Neutrophil (primary cell): Measurements from ENCODE around the gene AMN1.
"Not testable (repeated sequence)": the region's sequence is repeated elsewhere in the genome, so short reads cannot be mapped to it uniquely, and the experiment has no call there.

Experiments used
- H3K27ac ChIP-seq: fragments of 200-600 bp; sonication (generic); 2 replicates; pipeline ENCODE4 v1.5.1; 2016; ENCODE audit warnings: mild to moderate bottlenecking, moderate library complexity
- H3K27me3 ChIP-seq: fragments of 200-600 bp; sonication (generic); 2 replicates; pipeline ENCODE4 v1.6.0; 2016; ENCODE audit warnings: mild to moderate bottlenecking
- H3K36me3 ChIP-seq: fragments of 200-600 bp; sonication (generic); 2 replicates; pipeline ENCODE4 v1.5.1; 2017
- H3K4me1 ChIP-seq, 2 experiments: fragments of 200-600 bp in 1 of 2; sonication (generic) in 1 of 2; 1 replicate in 1 of 2; 2 replicates in 1 of 2; pipeline versions ENCODE4 v1.5.1 to v1.6.1; 2013 to 2016; ENCODE audit warnings: low read depth in 1 of 2, low read length in 1 of 2, mild to moderate bottlenecking in 1 of 2, moderate library complexity in 1 of 2; ENCODE audit not compliant: control insufficient read depth in 1 of 2, insufficient read depth in 1 of 2
- H3K4me3 ChIP-seq, 2 experiments: fragments of 200-600 bp in 1 of 2; sonication (generic) in 1 of 2; 1 replicate in 1 of 2; 2 replicates in 1 of 2; pipeline ENCODE4 v1.5.1; 2013 to 2016; ENCODE audit warnings: low read depth in 1 of 2, low read length in 1 of 2, mild to moderate bottlenecking in 1 of 2, moderate library complexity in 1 of 2
- H3K9me3 ChIP-seq: fragments of 200-600 bp; sonication (generic); 2 replicates; pipeline ENCODE4 v1.5.1; 2016
- TF ChIP-seq, protein P1 (sequence below): fragments of 200-600 bp; sonication (generic); IDR thresholded peaks from 2 replicates; pipeline ENCODE4 v1.5.1; 2016; ENCODE audit warnings: antibody characterized with exemption

AMN1 gene

DNA sequence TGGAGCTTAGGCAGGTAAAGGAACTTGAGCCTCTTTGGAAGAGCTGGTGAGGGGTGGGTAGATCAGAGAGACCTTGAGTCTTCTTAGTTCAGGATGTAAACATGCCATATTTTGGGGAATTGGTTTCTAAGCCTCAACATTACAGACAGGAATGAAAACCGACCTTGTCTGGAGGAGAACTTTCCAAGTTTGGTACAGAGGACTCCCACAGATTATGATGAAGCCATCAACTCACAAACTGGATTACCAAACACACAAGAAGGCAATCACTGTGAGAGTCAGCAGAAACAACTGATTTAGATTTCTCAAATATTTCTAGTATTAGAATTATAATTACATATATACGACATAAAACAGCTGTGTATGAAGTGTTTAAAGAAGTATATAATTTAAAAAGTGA is 22.3 kb upstream of the AMN1 start:
- TF ChIP-seq, protein P1, sequence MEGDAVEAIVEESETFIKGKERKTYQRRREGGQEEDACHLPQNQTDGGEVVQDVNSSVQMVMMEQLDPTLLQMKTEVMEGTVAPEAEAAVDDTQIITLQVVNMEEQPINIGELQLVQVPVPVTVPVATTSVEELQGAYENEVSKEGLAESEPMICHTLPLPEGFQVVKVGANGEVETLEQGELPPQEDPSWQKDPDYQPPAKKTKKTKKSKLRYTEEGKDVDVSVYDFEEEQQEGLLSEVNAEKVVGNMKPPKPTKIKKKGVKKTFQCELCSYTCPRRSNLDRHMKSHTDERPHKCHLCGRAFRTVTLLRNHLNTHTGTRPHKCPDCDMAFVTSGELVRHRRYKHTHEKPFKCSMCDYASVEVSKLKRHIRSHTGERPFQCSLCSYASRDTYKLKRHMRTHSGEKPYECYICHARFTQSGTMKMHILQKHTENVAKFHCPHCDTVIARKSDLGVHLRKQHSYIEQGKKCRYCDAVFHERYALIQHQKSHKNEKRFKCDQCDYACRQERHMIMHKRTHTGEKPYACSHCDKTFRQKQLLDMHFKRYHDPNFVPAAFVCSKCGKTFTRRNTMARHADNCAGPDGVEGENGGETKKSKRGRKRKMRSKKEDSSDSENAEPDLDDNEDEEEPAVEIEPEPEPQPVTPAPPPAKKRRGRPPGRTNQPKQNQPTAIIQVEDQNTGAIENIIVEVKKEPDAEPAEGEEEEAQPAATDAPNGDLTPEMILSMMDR: no peak
- Histone ChIP-seq H3K27ac (peak overlapping the region; percentile 99), H3K4me3 (peak overlapping the region in 1 of 2 experiments; percentile 44), H3K9me3 (no peaks in the 10 kb centered on the region), H3K36me3 (no peaks in the 10 kb centered on the region), H3K27me3 (no peaks in the 10 kb centered on the region), H3K4me1 (peaks cover 63 to 65% of the 10 kb centered on the region in 2 experiments)

DNA sequence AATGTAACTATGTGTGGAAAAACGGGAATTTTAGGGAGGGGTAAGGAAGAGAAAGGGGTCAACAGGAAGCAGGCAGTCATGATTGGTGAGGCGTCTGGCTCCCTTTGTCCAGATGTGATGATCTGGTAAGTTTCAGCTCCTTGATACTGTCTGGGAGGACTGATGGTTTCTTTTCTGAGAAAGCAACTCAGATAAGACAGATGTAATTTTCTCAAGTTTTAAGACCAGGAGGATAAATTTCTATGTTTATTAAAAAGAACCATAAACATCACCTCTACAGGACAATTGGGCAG is 21.9 kb upstream of the AMN1 start:
- peak overlapping the region; percentile 99 for H3K27ac ChIP-seq
- H3K9me3 ChIP-seq: no peaks in the 10 kb centered on the region
- no peaks in the 10 kb centered on the region for H3K27me3 ChIP-seq
- peak overlapping the region; percentile 9 to 44 for H3K4me3 ChIP-seq
- peaks cover 67 to 69% of the 10 kb centered on the region in 2 experiments for H3K4me1 ChIP-seq
- TF ChIP-seq, protein P1: no peak
- no peaks in the 10 kb centered on the region for H3K36me3 ChIP-seq

GRCh38 chr12:31749024-31749704 is 20.3 kb upstream of the AMN1 start:
- H3K9me3 ChIP-seq: no peaks in the 10 kb centered on the region
- TF ChIP-seq, protein P1: peak; percentile 31
- peaks cover 82% of the 10 kb centered on the region in 2 experiments for H3K4me1 ChIP-seq
- H3K36me3 ChIP-seq: no peaks in the 10 kb centered on the region
- H3K27ac ChIP-seq: peak overlapping the region; percentile 99
- H3K4me3 ChIP-seq: peak overlapping the region; percentile 4 to 44
- H3K27me3 ChIP-seq: no peaks in the 10 kb centered on the region

GRCh38 chr12:31745242-31745641 is 16.4 kb upstream of the AMN1 start:
- TF ChIP-seq, protein P1: no peak
- peak overlapping the region; percentile 99 for H3K27ac ChIP-seq
- H3K36me3 ChIP-seq: no peaks in the 10 kb centered on the region
- H3K4me3 ChIP-seq: no peak overlapping the region
- H3K4me1 ChIP-seq: peaks cover 95 to 97% of the 10 kb centered on the region in 2 experiments
- no peaks in the 10 kb centered on the region for H3K9me3 ChIP-seq
- no peaks in the 10 kb centered on the region for H3K27me3 ChIP-seq

- not testable (repeated sequence) for H3K27me3 ChIP-seq, H3K36me3 ChIP-seq, H3K4me3 ChIP-seq, H3K9me3 ChIP-seq
- Histone ChIP-seq H3K4me1 (peaks cover 87 to 92% of the 10 kb centered on the region in 2 experiments), H3K27ac (peak overlapping the region; percentile 99)
Measured at GRCh38 chr12:31744363-31744762, 15.5 kb upstream of the AMN1 start.

DNA sequence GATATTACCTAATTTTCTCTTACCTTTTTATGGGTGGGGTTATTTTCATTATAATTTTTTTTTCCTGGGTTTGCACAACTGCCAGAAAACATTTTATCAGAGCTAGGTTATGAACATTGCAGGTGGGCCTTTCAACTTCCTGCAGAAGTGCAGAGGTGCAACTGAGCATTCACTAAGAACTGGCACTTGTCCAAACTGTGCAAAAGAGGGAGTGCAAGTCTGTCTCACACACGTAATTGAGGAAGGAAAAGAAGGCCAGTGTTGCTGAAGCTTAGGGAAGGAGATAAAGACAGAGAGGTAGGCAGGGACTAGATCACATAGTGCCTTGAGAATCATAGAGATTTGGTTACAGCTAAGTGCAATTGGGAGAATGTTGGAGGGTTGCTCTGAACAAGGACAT is 14.1 kb upstream of the AMN1 start:
- TF ChIP-seq, protein P1: no peak
- peak overlapping the region; percentile 99 for H3K27ac ChIP-seq
- no peaks in the 10 kb centered on the region for H3K9me3 ChIP-seq
- no peaks in the 10 kb centered on the region for H3K36me3 ChIP-seq
- H3K27me3 ChIP-seq: no peaks in the 10 kb centered on the region
- H3K4me3 ChIP-seq: peak overlapping the region in 1 of 2 experiments; percentile 0
- H3K4me1 ChIP-seq: peaks cover 79 to 90% of the 10 kb centered on the region in 2 experiments
